WTC11 (cell line): Measurements from ENCODE around the gene FGF18. TPM values are rescaled to one million over a fixed set of nuclear protein-coding genes. Genes with fewer than 3 reads are reported as not detected.

Experiments used
- ATAC-seq: fragments of 200-7000 bp; cut with Tn5 transposase; 2 replicates; pipeline ENCODE4 v1.10.0; 2021; ENCODE audit warnings: mild to moderate bottlenecking, moderate library complexity
- CTCF ChIA-PET: fragments of 300-600 bp; sonication (Branson Sonifier 250); formaldehyde crosslinking; loops from one replicate; lab custom pipeline; 2021; ENCODE audit warnings: antibody characterized with exemption; lab: Charles Lee
- POLR2A ChIA-PET: fragments of 350-600 bp; sonication (Branson Sonifier 250); formaldehyde crosslinking; loops from one replicate; lab custom pipeline; 2021; ENCODE audit warnings: antibody characterized with exemption; lab: Charles Lee
- DNase-seq: peaks from one replicate; pipeline ENCODE4 v3.0.0; 2021; ENCODE audit warnings: low spot score
- H3K27ac Mint-ChIP-seq: 2 replicates; pipeline ENCODE4 v1.8.0; 2021; ENCODE audit warnings: mixed read lengths
- H3K27me3 Mint-ChIP-seq: 2 replicates; pipeline ENCODE4 v1.8.0; 2021; ENCODE audit warnings: low read depth, mild to moderate bottlenecking, moderate library complexity, mixed read lengths
- H3K36me3 Mint-ChIP-seq: 2 replicates; pipeline ENCODE4 v1.8.0; 2021; ENCODE audit warnings: mixed read lengths
- H3K4me1 Mint-ChIP-seq: 2 replicates; pipeline ENCODE4 v1.8.0; 2022; ENCODE audit warnings: mixed read lengths
- H3K4me3 Mint-ChIP-seq: 2 replicates; pipeline ENCODE4 v1.8.0; 2021; ENCODE audit warnings: mild to moderate bottlenecking, moderate library complexity, mixed read lengths
- H3K9me3 Mint-ChIP-seq: 2 replicates; pipeline ENCODE4 v1.8.0; 2021; ENCODE audit warnings: mixed read lengths
- ATF1 ChIP-seq: sonication (generic); formaldehyde crosslinking; IDR thresholded peaks from 2 replicates; pipeline ENCODE4 v1.8.1; 2023; ENCODE audit warnings: mild to moderate bottlenecking, moderate library complexity, missing genetic modification reagents
- CDX4 ChIP-seq: fragments of 250-450 bp; sonication (Bioruptor Pico); IDR thresholded peaks from 2 replicates; pipeline ENCODE4 v1.9.0; 2021; ENCODE audit warnings: moderate library complexity, mild to moderate bottlenecking, inconsistent platforms, borderline replicate concordance
- ERG ChIP-seq: fragments of 250-450 bp; sonication (Bioruptor Pico); IDR thresholded peaks from 2 replicates; pipeline ENCODE4 v1.8.0; 2021; ENCODE audit warnings: mild to moderate bottlenecking
- ESRRA ChIP-seq: sonication (generic); formaldehyde crosslinking; IDR thresholded peaks from 2 replicates; pipeline ENCODE4 v1.8.1; 2022; ENCODE audit warnings: mild to moderate bottlenecking, missing genetic modification reagents, borderline replicate concordance
- ETV6 ChIP-seq: sonication (generic); formaldehyde crosslinking; IDR thresholded peaks from 2 replicates; pipeline ENCODE4 v1.8.1; 2022; ENCODE audit warnings: mild to moderate bottlenecking, missing genetic modification reagents
- HMGXB4 ChIP-seq: sonication (generic); formaldehyde crosslinking; IDR thresholded peaks from 2 replicates; pipeline ENCODE4 v1.8.1; 2023; ENCODE audit warnings: mild to moderate bottlenecking, moderate library complexity, missing genetic modification reagents
- MYBL2 ChIP-seq: sonication (generic); formaldehyde crosslinking; IDR thresholded peaks from 2 replicates; pipeline ENCODE4 v1.8.1; 2023; ENCODE audit warnings: mild to moderate bottlenecking, moderate library complexity, missing genetic modification reagents
- NFE2L1 ChIP-seq: sonication (generic); formaldehyde crosslinking; IDR thresholded peaks from 2 replicates; pipeline ENCODE4 v1.8.1; 2023; ENCODE audit warnings: missing genetic modification reagents
- NR1H2 ChIP-seq: sonication (generic); formaldehyde crosslinking; IDR thresholded peaks from 2 replicates; pipeline ENCODE4 v1.9.0; 2021; ENCODE audit warnings: mild to moderate bottlenecking, moderate library complexity, missing genetic modification reagents
- OVOL2 ChIP-seq: fragments of 250-450 bp; sonication (Bioruptor Pico); IDR thresholded peaks from 2 replicates; pipeline ENCODE4 v1.9.0; 2021; ENCODE audit warnings: mild to moderate bottlenecking, borderline replicate concordance
- PREB ChIP-seq: sonication (generic); formaldehyde crosslinking; IDR thresholded peaks from 2 replicates; pipeline ENCODE4 v1.8.1; 2022; ENCODE audit warnings: mild to moderate bottlenecking, missing genetic modification reagents, moderate library complexity, borderline replicate concordance
- RELA ChIP-seq: sonication (generic); formaldehyde crosslinking; IDR thresholded peaks from 2 replicates; pipeline ENCODE4 v1.8.1; 2022; ENCODE audit warnings: missing genetic modification reagents, mild to moderate bottlenecking, borderline replicate concordance
- SP1 ChIP-seq: sonication (generic); formaldehyde crosslinking; conservative IDR thresholded peaks from 2 replicates; pipeline ENCODE4 v1.8.1; 2022; ENCODE audit warnings: missing genetic modification reagents
- TCF7 ChIP-seq: sonication (generic); formaldehyde crosslinking; IDR thresholded peaks from 2 replicates; pipeline ENCODE4 v1.8.0; 2022; ENCODE audit warnings: mild to moderate bottlenecking, low read depth, missing genetic modification reagents, moderate library complexity
- ZMAT4 ChIP-seq: fragments of 250-450 bp; sonication (Bioruptor Pico); IDR thresholded peaks from 2 replicates; pipeline ENCODE4 v1.9.0; 2021; ENCODE audit warnings: mild to moderate bottlenecking
- ZNF219 ChIP-seq: sonication (generic); formaldehyde crosslinking; IDR thresholded peaks from 2 replicates; pipeline ENCODE4 v1.8.0; 2023; ENCODE audit warnings: missing genetic modification reagents, mild to moderate bottlenecking, borderline replicate concordance
- ZNF281 ChIP-seq: sonication (generic); formaldehyde crosslinking; IDR thresholded peaks from 2 replicates; pipeline ENCODE4 v1.8.0; 2023; ENCODE audit warnings: mild to moderate bottlenecking, missing genetic modification reagents
- ZNF396 ChIP-seq: fragments of 250-450 bp; sonication (Bioruptor Pico); IDR thresholded peaks from 2 replicates; pipeline ENCODE4 v1.8.0; 2021; ENCODE audit warnings: mild to moderate bottlenecking, moderate library complexity, borderline replicate concordance
- ZNF423 ChIP-seq: fragments of 250-450 bp; sonication (Bioruptor Pico); IDR thresholded peaks from 2 replicates; pipeline ENCODE4 v2.1.2; 2022; ENCODE audit warnings: mild to moderate bottlenecking, moderate library complexity
- total RNA-seq: library from RNA; stranded (reverse); gene quantifications from 3 replicates; pipeline ENCODE4 v1.2.3, GENCODE V29; 2021

FGF18 gene
- total RNA-seq, 1 experiment from 2014 or later, result 0.72 TPM

GRCh38 chr5:171436804-171437285, 17.4 kb downstream of the FGF18 start:
- Mint-ChIP-seq H3K27ac (no peak overlapping the region), H3K9me3 (no peaks in the 10 kb centered on the region), H3K27me3 (no peaks in the 10 kb centered on the region), H3K36me3 (no peaks in the 10 kb centered on the region)
- CTCF ChIA-PET, result interaction anchor here (0.6 to 4.8 kb wide), 10 partner anchors 10 to 421 kb away, joined by 3 to 37 read pairs (median 4); partner anchors contain the start of gene FGF18
- POLR2A ChIA-PET, result no interaction called here
- TF ChIP-seq NFE2L1 (CRISPR knock-in tag), result no peak
- TF ChIP-seq, all 79 proteins: peak for 0
- Mint-ChIP-seq H3K4me1 (peaks cover 42% of the 10 kb centered on the region), H3K4me3 (no peak overlapping the region)
- DNase-seq, result no peak
- ATAC-seq, result no peak

GRCh38 chr5:171437286-171437821, 17.9 kb downstream of the FGF18 start:
- DNase-seq (peak; percentile 30), ATAC-seq (peak; percentile 63)
- H3K4me3 Mint-ChIP-seq, result no peak overlapping the region
- ChIA-PET POLR2A (interaction anchor here (0.6 kb wide), 1 partner anchor 96 kb away, joined by 10 read pairs; no protein-coding TSS in a partner anchor), CTCF (interaction anchor here (0.5 to 4.8 kb wide), 11 partner anchors 10 to 421 kb away, joined by 3 to 37 read pairs (median 4); partner anchors contain the start of gene FGF18)
- H3K27me3 Mint-ChIP-seq, result no peaks in the 10 kb centered on the region
- no peaks in the 10 kb centered on the region for H3K36me3 Mint-ChIP-seq
- H3K27ac Mint-ChIP-seq, result no peak overlapping the region
- TF ChIP-seq TCF7 (no peak), ETV6 (0 out of 2 replicates have a peak, but pooled peaks have one; percentile 21)
- TF ChIP-seq, all 79 proteins: peak for 1
- Mint-ChIP-seq H3K4me1 (peaks cover 42% of the 10 kb centered on the region), H3K9me3 (no peaks in the 10 kb centered on the region)

- no peak overlapping the region for H3K27ac Mint-ChIP-seq
- ChIA-PET POLR2A (interaction anchor here (1.4 kb wide), 1 partner anchor 11 kb away, joined by 4 read pairs; no protein-coding TSS in a partner anchor), CTCF (interaction anchor here (1.1 to 4.8 kb wide), 2 partner anchors 10 to 20 kb away, joined by 6 to 37 read pairs; partner anchors contain the start of gene FGF18)
- no peak for ATAC-seq
- no peaks in the 10 kb centered on the region for H3K27me3 Mint-ChIP-seq
- H3K4me1 Mint-ChIP-seq, result peaks cover 30% of the 10 kb centered on the region
- DNase-seq, result no peak
- no peak overlapping the region for H3K4me3 Mint-ChIP-seq
- H3K9me3 Mint-ChIP-seq, result no peaks in the 10 kb centered on the region
- no peaks in the 10 kb centered on the region for H3K36me3 Mint-ChIP-seq
- TF ChIP-seq SP1 (no peak), NR1H2 (CRISPR knock-in tag) (no peak), RELA (CRISPR knock-in tag) (no peak), ERG (CRISPR knock-in tag) (no peak), ATF1 (CRISPR knock-in tag) (no peak), HMGXB4 (CRISPR knock-in tag) (no peak), ZNF423 (CRISPR knock-in tag) (no peak), OVOL2 (CRISPR knock-in tag) (no peak), ESRRA (CRISPR knock-in tag) (no peak), PREB (CRISPR knock-in tag) (no peak), ZNF396 (CRISPR knock-in tag) (no peak), CDX4 (no peak), ZNF219 (CRISPR knock-in tag) (no peak), MYBL2 (CRISPR knock-in tag) (no peak), ZMAT4 (CRISPR knock-in tag) (no peak), ZNF281 (no peak), ETV6 (no peak)
These were observed 19.3 kb downstream of the FGF18 start for GRCh38 chr5:171438738-171439137.
